ENCODE measurements around the gene PRKAA2.

GRCh38 chr1:56663846-56664245 is 18.7 kb downstream of the PRKAA2 start:
- TF ChIP-seq SREBF2 (IDR thresholded peaks at IDR 0.05) (no peak), CTCF (IDR thresholded peaks at IDR 0.05) (no peak), HDAC2 (IDR thresholded peaks at IDR 0.05) (no peak), TFCP2L1 (CRISPR knock-in tag; IDR thresholded peaks at IDR 0.05) (no peak), EP300 (IDR thresholded peaks at IDR 0.05) (no peak), POLR2A (IDR thresholded peaks at IDR 0.05; ENCODE audit: low read length) (no peak), MAFK (IDR thresholded peaks at IDR 0.05; ENCODE audit: partially characterized antibody) (no peak), ELK1 (IDR thresholded peaks at IDR 0.05; ENCODE audit: low read depth, low read length) (no peak), ZNF302 (CRISPR knock-in tag; IDR thresholded peaks at IDR 0.05) (no peak), MAZ (IDR thresholded peaks at IDR 0.05; ENCODE audit: borderline replicate concordance, low read depth, low read length) (no peak), TP53 (CRISPR knock-in tag; IDR thresholded peaks at IDR 0.05) (no peak), CEBPB (IDR thresholded peaks at IDR 0.05) (no peak), CHD2 (IDR thresholded peaks at IDR 0.05; ENCODE audit: low read length, partially characterized antibody) (no peak)
